Colon (tissue), 2 donors: ENCODE data around the gene SLC52A1.

ENCODE experiments used
- FAIRE-seq: peaks from 2 replicates; lab custom pipeline; 2012; peaks lifted over from hg19 to GRCh38; lab: Jason Lieb, UNC
- donor health status: control.
- donor health status: control.

SLC52A1 gene

DNA sequence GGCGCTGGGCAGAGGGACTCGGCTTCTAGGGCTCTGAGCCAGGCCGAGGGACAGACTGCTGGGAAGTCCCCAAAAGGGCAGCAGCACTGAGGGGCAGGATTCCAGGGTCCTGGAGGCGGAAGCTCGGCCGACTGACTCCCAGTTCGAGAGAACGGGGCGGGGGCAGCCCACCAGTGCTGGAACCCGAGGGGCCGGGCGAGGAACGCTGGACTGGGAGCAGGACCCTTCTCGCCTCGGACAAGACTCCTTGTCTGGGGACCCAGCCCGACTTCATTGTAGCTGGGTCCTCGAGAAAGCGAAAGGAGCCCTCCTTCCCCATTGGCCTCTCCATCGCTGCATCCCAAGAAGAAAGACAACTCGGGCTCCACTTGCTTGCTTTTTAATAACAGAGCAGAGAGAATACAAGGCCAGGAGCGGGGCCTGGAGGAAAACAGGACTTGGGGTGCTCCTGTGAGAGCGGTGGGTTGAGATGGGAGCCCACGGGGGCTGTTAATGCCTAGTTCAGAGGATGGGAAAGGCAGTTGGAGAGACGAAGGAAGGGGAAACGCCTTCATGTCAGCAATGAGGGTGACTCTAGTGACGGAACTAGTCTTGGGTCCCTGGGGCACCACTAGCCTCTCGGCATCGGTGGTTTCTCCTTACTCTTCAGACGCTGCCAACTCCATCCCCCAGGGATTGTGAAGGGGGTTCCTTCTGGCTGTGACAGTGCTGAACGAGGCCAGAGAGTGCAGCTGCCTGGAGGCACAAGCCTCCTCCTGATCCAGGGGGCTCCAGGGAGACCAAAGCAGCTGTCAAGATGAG is 47.3 kb downstream of the SLC52A1 start:
- no peak for FAIRE-seq

DNA sequence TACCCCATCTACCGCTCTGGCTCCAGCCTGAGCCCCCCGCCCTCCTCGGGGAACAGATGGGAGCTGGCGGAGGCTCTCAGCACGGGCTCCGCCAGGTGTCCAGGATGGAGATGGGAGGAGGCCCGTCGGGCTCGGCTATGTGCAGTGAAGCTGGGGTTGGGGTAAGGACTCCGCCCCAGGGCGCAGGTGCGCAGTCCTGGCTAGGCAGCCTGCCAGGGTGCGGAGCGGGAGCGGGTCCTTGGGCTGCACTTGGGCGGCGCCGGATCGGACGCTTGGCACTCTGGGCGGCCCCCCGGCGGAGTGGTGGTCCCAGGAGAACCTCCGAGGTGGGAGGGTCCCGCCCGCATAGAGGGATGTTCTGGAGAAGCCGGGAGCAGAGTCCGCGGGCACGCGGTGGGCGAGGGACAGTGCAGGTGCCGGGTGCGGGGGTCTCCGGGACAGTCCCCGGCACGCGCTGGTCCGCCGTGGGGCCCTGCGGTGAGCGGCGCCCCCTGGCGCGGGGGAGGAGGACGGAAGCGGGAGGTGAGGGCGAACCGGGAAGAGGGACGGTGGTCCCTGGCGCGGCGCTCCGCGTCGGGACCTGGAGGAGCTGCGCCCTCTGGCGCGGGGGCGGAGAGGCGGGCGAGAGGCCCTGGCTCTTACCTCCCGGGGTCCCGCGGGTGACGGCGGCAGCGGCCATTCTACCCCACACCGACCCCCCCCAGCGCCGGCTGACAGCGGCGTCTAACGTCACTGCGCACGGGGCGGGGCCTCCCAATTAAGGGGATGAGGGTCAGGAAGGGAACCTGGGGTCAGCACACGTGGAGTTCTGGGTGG is 48.1 kb downstream of the SLC52A1 start, which contains the start of gene CAMTA2:
Gene CAMTA2, minus strand, starts transcription at position 725 of the 816 bp plus-strand sequence. CDS start 1,453 bp downstream, outside the sequence.
- no peak for FAIRE-seq

GRCh38 chr17:4986403-4986802 is 48.8 kb downstream of the SLC52A1 start:
- FAIRE-seq = no peak
